ENCODE measurements around the gene HNRNPD.
"Not testable (repeated sequence)": the region's sequence is repeated elsewhere in the genome, so short reads cannot be mapped to it uniquely, and the experiment has no call there.

DNA sequence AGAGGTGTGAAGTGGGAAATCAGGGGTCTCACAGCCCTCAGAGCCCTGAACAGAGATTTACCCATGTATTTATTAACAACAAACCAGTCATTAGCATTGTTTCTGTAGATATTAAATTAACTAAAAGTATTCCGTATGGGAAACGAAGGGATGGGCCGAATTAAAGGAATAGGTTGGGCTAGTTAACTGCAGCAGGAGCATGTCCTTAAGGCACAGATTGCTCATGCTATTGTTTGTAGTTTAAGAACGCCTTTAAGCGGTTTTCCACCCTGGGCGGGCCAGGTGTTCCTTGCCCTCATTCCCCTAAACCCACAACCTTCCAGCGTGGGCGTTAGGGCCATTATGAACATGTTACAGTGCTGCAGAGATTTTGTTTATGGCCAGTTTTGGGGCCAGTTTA is 12.5 kb upstream of the HNRNPD start:
- TF ChIP-seq SETDB1 (IDR thresholded peaks at IDR 0.05; ENCODE audit: insufficient read length, low read length); ZNF530 (tag by site-specific recombination; IDR thresholded peaks at IDR 0.05; ENCODE audit: low read depth); SP2 (tag by site-specific recombination; IDR thresholded peaks at IDR 0.05); MYNN (tag by site-specific recombination; IDR thresholded peaks at IDR 0.05; ENCODE audit: borderline replicate concordance); ZNF175 (tag by site-specific recombination; IDR thresholded peaks at IDR 0.05); ZNF747 (tag by site-specific recombination; IDR thresholded peaks at IDR 0.05): not testable (repeated sequence)
- TF ChIP-seq, protein P1, sequence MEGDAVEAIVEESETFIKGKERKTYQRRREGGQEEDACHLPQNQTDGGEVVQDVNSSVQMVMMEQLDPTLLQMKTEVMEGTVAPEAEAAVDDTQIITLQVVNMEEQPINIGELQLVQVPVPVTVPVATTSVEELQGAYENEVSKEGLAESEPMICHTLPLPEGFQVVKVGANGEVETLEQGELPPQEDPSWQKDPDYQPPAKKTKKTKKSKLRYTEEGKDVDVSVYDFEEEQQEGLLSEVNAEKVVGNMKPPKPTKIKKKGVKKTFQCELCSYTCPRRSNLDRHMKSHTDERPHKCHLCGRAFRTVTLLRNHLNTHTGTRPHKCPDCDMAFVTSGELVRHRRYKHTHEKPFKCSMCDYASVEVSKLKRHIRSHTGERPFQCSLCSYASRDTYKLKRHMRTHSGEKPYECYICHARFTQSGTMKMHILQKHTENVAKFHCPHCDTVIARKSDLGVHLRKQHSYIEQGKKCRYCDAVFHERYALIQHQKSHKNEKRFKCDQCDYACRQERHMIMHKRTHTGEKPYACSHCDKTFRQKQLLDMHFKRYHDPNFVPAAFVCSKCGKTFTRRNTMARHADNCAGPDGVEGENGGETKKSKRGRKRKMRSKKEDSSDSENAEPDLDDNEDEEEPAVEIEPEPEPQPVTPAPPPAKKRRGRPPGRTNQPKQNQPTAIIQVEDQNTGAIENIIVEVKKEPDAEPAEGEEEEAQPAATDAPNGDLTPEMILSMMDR (tag by site-specific recombination; IDR thresholded peaks at IDR 0.05), result not testable (repeated sequence)
- TF ChIP-seq, protein P2, sequence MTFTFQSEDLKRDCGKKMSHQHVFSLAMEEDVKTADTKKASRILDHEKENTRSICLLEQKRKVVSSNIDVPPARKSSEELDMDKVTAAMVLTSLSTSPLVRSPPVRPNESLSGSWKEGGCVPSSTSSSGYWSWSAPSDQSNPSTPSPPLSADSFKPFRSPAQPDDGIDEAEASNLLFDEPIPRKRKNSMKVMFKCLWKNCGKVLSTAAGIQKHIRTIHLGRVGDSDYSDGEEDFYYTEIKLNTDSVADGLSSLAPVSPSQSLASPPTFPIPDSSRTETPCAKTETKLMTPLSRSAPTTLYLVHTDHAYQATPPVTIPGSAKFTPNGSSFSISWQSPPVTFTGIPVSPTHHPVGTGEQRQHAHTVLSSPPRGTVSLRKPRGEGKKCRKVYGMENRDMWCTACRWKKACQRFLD (tag by site-specific recombination; IDR thresholded peaks at IDR 0.05), result not testable (repeated sequence)
- TF ChIP-seq, protein P3, sequence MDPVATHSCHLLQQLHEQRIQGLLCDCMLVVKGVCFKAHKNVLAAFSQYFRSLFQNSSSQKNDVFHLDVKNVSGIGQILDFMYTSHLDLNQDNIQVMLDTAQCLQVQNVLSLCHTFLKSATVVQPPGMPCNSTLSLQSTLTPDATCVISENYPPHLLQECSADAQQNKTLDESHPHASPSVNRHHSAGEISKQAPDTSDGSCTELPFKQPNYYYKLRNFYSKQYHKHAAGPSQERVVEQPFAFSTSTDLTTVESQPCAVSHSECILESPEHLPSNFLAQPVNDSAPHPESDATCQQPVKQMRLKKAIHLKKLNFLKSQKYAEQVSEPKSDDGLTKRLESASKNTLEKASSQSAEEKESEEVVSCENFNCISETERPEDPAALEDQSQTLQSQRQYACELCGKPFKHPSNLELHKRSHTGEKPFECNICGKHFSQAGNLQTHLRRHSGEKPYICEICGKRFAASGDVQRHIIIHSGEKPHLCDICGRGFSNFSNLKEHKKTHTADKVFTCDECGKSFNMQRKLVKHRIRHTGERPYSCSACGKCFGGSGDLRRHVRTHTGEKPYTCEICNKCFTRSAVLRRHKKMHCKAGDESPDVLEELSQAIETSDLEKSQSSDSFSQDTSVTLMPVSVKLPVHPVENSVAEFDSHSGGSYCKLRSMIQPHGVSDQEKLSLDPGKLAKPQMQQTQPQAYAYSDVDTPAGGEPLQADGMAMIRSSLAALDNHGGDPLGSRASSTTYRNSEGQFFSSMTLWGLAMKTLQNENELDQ (tag by site-specific recombination; IDR thresholded peaks at IDR 0.05; ENCODE audit: low read depth), result not testable (repeated sequence)
- TF ChIP-seq, protein P4, sequence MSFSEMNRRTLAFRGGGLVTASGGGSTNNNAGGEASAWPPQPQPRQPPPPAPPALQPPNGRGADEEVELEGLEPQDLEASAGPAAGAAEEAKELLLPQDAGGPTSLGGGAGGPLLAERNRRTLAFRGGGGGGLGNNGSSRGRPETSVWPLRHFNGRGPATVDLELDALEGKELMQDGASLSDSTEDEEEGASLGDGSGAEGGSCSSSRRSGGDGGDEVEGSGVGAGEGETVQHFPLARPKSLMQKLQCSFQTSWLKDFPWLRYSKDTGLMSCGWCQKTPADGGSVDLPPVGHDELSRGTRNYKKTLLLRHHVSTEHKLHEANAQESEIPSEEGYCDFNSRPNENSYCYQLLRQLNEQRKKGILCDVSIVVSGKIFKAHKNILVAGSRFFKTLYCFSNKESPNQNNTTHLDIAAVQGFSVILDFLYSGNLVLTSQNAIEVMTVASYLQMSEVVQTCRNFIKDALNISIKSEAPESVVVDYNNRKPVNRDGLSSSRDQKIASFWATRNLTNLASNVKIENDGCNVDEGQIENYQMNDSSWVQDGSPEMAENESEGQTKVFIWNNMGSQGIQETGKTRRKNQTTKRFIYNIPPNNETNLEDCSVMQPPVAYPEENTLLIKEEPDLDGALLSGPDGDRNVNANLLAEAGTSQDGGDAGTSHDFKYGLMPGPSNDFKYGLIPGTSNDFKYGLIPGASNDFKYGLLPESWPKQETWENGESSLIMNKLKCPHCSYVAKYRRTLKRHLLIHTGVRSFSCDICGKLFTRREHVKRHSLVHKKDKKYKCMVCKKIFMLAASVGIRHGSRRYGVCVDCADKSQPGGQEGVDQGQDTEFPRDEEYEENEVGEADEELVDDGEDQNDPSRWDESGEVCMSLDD (tag by site-specific recombination; IDR thresholded peaks at IDR 0.05), result not testable (repeated sequence)
- TF ChIP-seq, protein P5, sequence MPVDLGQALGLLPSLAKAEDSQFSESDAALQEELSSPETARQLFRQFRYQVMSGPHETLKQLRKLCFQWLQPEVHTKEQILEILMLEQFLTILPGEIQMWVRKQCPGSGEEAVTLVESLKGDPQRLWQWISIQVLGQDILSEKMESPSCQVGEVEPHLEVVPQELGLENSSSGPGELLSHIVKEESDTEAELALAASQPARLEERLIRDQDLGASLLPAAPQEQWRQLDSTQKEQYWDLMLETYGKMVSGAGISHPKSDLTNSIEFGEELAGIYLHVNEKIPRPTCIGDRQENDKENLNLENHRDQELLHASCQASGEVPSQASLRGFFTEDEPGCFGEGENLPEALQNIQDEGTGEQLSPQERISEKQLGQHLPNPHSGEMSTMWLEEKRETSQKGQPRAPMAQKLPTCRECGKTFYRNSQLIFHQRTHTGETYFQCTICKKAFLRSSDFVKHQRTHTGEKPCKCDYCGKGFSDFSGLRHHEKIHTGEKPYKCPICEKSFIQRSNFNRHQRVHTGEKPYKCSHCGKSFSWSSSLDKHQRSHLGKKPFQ (tag by site-specific recombination; IDR thresholded peaks at IDR 0.05), result not testable (repeated sequence)
- TF ChIP-seq, protein P6, sequence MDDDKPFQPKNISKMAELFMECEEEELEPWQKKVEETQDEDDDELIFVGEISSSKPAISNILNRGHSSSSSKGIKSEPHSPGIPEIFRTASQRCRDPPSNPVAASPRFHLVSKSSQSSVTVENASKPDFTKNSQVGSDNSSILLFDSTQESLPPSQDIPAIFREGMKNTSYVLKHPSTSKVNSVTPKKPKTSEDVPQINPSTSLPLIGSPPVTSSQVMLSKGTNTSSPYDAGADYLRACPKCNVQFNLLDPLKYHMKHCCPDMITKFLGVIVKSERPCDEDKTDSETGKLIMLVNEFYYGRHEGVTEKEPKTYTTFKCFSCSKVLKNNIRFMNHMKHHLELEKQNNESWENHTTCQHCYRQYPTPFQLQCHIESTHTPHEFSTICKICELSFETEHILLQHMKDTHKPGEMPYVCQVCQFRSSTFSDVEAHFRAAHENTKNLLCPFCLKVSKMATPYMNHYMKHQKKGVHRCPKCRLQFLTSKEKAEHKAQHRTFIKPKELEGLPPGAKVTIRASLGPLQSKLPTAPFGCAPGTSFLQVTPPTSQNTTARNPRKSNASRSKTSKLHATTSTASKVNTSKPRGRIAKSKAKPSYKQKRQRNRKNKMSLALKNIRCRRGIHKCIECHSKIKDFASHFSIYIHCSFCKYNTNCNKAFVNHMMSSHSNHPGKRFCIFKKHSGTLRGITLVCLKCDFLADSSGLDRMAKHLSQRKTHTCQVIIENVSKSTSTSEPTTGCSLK (tag by site-specific recombination; IDR thresholded peaks at IDR 0.05), result not testable (repeated sequence)
